ENCODE measurements around the gene CD1C.

GRCh38 chr1:158333405-158334155, 43.9 kb downstream of the CD1C start:
- no peak for TF ChIP-seq ZNF274 (IDR thresholded peaks at IDR 0.05; ENCODE audit: low read depth, low read length)
- no peak for TF ChIP-seq YY1 (IDR thresholded peaks at IDR 0.05; ENCODE audit: insufficient read depth, insufficient read length)
- TF ChIP-seq SUZ12 (IDR thresholded peaks at IDR 0.05; ENCODE audit: extremely low read depth, insufficient read depth, insufficient read length), result no peak

All from NT2/D1 (cell line).